ENCODE results near the gene GAS2L2.

- TF ChIP-seq CTCF (IDR thresholded peaks at IDR 0.05; ENCODE audit: insufficient read depth, low read depth, low read length) (no peak), EZH2 (IDR thresholded peaks at IDR 0.05; ENCODE audit: insufficient read depth, low read length) (no peak)
Observed at GRCh38 chr17:35752471-35752870, 568 bp downstream of the GAS2L2 start.

All from astrocyte (in vitro differentiated cells and primary cell).